ENCODE data around the gene S100A4. TPM values are rescaled to one million over a fixed set of nuclear protein-coding genes. Genes with fewer than 3 reads are reported as not detected.

S100A4 gene
- total RNA-seq, 4 donors from 2014 or later = 40.8 to 138 (median 78.6) TPM

DNA sequence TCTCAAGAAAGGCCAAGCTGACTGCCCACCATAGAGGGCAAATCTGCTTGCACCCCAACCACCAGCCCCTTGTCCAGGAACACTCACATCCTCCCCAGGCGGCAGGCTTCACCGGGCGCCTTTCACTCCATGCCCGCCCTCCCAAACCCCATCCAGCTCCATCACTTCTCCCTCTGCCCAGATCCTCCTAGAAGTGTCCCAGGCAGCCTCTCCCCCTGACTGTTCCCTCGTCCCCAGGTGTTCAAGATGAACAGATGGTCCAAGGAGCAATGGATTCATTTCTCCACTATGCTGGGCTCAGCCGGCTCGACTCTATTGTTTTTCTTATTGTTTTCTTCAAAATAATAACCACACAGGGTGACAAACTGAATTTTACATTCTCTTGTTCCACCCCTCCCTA is 31.9 kb downstream of the S100A4 start:
- intact Hi-C loops (cut with DNase I; ENCODE audit: low total_unique reads) (loop anchor here (5.0 kb wide), 1 partner anchor 54 kb away; the partner anchor contains the start of gene S100A2), in situ Hi-C loops (cut with MboI; ENCODE audit: low pct_ligation_motif_present in 1 of 4, low pct_unique_long_range_greater_than_20kb in 1 of 4, low sequenced_read_pairs in 3 of 4) (loop anchor here in 3 of 4 donors (5.0 to 25.0 kb wide), 3 partner anchors 54 to 474 kb away; partner anchors contain the start of genes JTB (in 3 of the 3), RAB13 (in 3 of the 3), RPS27 (in 3 of the 3) and S100A2 (in 2 of the 3))
- DNase-seq = no peak
- TF ChIP-seq EP300 (IDR thresholded peaks at IDR 0.05; ENCODE audit: low read depth) (no peak), POLR2A (IDR thresholded peaks at IDR 0.05) (no peak), POLR2AphosphoS5 (IDR thresholded peaks at IDR 0.05) (no peak)
- TF ChIP-seq, protein P1, sequence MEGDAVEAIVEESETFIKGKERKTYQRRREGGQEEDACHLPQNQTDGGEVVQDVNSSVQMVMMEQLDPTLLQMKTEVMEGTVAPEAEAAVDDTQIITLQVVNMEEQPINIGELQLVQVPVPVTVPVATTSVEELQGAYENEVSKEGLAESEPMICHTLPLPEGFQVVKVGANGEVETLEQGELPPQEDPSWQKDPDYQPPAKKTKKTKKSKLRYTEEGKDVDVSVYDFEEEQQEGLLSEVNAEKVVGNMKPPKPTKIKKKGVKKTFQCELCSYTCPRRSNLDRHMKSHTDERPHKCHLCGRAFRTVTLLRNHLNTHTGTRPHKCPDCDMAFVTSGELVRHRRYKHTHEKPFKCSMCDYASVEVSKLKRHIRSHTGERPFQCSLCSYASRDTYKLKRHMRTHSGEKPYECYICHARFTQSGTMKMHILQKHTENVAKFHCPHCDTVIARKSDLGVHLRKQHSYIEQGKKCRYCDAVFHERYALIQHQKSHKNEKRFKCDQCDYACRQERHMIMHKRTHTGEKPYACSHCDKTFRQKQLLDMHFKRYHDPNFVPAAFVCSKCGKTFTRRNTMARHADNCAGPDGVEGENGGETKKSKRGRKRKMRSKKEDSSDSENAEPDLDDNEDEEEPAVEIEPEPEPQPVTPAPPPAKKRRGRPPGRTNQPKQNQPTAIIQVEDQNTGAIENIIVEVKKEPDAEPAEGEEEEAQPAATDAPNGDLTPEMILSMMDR (IDR thresholded peaks at IDR 0.05) = no peak
- Histone ChIP-seq H3K9me3 (no peaks in the 10 kb centered on the region), H3K4me3 (no peak overlapping the region), H3K4me1 (peaks cover 10 to 42% (median 18%) of the 10 kb centered on the region in 4 donors), H3K27ac (no peak overlapping the region), H3K36me3 (no peaks in the 10 kb centered on the region), H3K27me3 (no peaks in the 10 kb centered on the region)
- WGBS, 2 donors (ENCODE audit: low coverage in 1 of 2) = 89 to 90% methylated on average over 6 to 7 of the region's 7 CpGs

DNA sequence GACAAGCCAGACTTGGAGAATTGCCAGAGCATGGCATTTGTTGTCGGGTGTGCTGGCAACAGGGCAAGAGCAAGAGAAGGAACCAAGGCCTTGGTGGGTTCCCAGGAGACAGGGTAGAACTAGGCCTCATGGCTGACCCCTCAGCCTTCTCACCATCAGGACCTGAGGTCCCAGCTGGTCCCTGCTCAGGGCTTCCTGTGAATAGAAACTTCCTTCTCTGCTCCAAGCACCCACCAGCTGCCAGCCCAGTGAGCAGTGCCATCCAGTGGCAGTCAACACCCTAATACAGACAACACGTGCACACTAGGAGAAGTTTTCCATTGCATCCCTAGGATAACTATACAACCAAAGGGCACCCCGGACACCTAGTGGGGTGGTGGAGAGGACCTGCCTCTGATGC is 32.6 kb downstream of the S100A4 start:
- Histone ChIP-seq H3K36me3 (no peaks in the 10 kb centered on the region), H3K27ac (peak overlapping the region in 1 of 4 donors; percentile 19), H3K4me3 (no peak overlapping the region), H3K9me3 (no peaks in the 10 kb centered on the region), H3K27me3 (no peaks in the 10 kb centered on the region), H3K4me1 (peaks cover 10 to 43% (median 18%) of the 10 kb centered on the region in 4 donors)
- intact Hi-C loops (cut with DNase I; ENCODE audit: low total_unique reads) = loop anchor here (5.0 kb wide), 1 partner anchor 54 kb away; the partner anchor contains the start of gene S100A2
- no peak for DNase-seq
- WGBS, 2 donors (ENCODE audit: low coverage in 1 of 2) = 56% methylated on average over 3 of the region's 3 CpGs; no CpG with 5 or more reads in 1 of the 2 donors
- in situ Hi-C loops (cut with MboI; ENCODE audit: low pct_ligation_motif_present in 1 of 4, low pct_unique_long_range_greater_than_20kb in 1 of 4, low sequenced_read_pairs in 3 of 4) = loop anchor here in 3 of 4 donors (5.0 to 25.0 kb wide), 3 partner anchors 54 to 474 kb away; partner anchors contain the start of genes JTB (in 3 of the 3), RAB13 (in 3 of the 3), RPS27 (in 3 of the 3) and S100A2 (in 2 of the 3)
- TF ChIP-seq EP300 (IDR thresholded peaks at IDR 0.05; ENCODE audit: low read depth) (no peak), POLR2A (IDR thresholded peaks at IDR 0.05) (no peak), POLR2AphosphoS5 (IDR thresholded peaks at IDR 0.05) (no peak)
- TF ChIP-seq, protein P1 (IDR thresholded peaks at IDR 0.05) = no peak

DNA sequence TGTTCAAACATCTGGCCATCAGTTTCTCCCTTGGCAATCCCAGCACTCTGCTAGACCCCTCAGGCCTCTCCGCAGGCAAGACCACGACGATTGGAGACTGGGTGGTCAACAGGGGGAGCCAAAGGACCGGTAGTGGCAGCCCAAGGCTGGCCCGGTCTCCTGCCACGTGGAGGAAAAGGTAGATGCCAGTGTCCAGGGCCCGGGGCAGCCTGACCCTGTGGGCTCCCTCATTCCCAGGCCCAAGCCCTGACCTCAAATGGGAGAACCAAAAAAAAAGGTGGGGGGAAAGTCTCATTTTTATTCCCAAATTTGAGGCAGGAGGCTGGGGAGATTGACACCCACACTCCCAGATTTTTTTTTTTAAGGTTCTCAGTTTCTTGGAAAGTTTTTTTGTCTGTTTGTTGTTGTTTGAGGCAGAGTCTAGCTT is 34.6 kb downstream of the S100A4 start:
- WGBS, 2 donors (ENCODE audit: low coverage in 1 of 2) = 0% methylated on average over 7 of the region's 7 CpGs; no CpG with 5 or more reads in 1 of the 2 donors
- in situ Hi-C loops (cut with MboI; ENCODE audit: low pct_ligation_motif_present in 1 of 4, low pct_unique_long_range_greater_than_20kb in 1 of 4, low sequenced_read_pairs in 3 of 4) = loop anchor here in 3 of 4 donors (5.0 to 25.0 kb wide), 3 partner anchors 56 to 476 kb away; partner anchors contain the start of genes JTB (in 3 of the 3), RAB13 (in 3 of the 3), RPS27 (in 3 of the 3) and S100A2 (in 2 of the 3)
- intact Hi-C loops (cut with DNase I; ENCODE audit: low total_unique reads) = loop anchor here (5.0 kb wide), 1 partner anchor 56 kb away; the partner anchor contains the start of gene S100A2
- no peaks in the 10 kb centered on the region for H3K9me3 ChIP-seq
- peak; percentile 89 for DNase-seq
- H3K27ac ChIP-seq = peak overlapping the region in 1 of 4 donors; percentile 8
- H3K4me3 ChIP-seq = no peak overlapping the region
- TF ChIP-seq, protein P1 (IDR thresholded peaks at IDR 0.05) = peak; percentile 85 to 95 (median 91)
- no peak for TF ChIP-seq POLR2A (IDR thresholded peaks at IDR 0.05)
- TF ChIP-seq EP300 (IDR thresholded peaks at IDR 0.05; ENCODE audit: low read depth) = no peak
- no peak for TF ChIP-seq POLR2AphosphoS5 (IDR thresholded peaks at IDR 0.05)
- H3K4me1 ChIP-seq = peaks cover 10 to 43% (median 13%) of the 10 kb centered on the region in 4 donors
- no peaks in the 10 kb centered on the region for H3K27me3 ChIP-seq
- no peaks in the 10 kb centered on the region for H3K36me3 ChIP-seq

DNA sequence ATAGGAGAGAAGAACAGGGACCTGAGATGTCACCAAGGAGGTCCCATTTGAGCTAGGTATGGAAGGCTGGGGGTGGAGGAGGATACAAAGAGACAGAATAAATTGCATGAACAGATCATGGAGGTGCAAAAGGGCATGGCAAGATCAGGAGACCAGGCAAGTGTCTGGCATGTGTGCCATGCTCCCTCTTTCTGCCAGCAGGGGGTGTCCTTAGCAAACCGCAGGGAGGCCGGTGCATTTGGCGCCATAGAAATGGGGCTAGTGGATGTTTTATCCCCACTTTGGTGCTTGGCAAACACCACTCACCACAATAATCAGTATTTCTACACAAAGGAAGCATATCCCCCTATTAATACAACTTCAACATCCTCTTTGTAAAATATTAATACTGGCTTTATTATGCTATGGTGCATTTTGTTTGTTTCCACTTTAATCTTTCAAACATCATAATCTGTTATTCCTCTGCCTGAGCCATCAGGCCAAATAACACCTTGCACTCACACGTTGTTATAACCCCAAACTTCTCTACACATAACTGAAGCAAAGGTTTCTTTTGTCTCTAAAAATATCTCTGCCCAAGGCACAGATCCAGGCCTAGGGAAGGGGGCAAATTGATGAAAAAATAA is 35.8 kb downstream of the S100A4 start:
- peak; percentile 77 for DNase-seq
- TF ChIP-seq, protein P1 (IDR thresholded peaks at IDR 0.05) = peak; percentile 60 to 82 (median 68)
- TF ChIP-seq EP300 (IDR thresholded peaks at IDR 0.05; ENCODE audit: low read depth) = no peak
- intact Hi-C loops (cut with DNase I; ENCODE audit: low total_unique reads) (loop anchor here (5.0 kb wide), 1 partner anchor 57 kb away; the partner anchor contains the start of gene S100A2), in situ Hi-C loops (cut with MboI; ENCODE audit: low pct_ligation_motif_present in 1 of 4, low pct_unique_long_range_greater_than_20kb in 1 of 4, low sequenced_read_pairs in 3 of 4) (loop anchor here in 3 of 4 donors (5.0 to 25.0 kb wide), 4 partner anchors 57 to 477 kb away; partner anchors contain the start of genes JTB (in 3 of the 3), RAB13 (in 3 of the 3), RPS27 (in 3 of the 3) and S100A2 (in 2 of the 3))
- Histone ChIP-seq H3K4me3 (no peak overlapping the region), H3K27ac (no peak overlapping the region), H3K4me1 (peaks cover 2 to 32% (median 10%) of the 10 kb centered on the region in 4 donors), H3K27me3 (no peaks in the 10 kb centered on the region), H3K36me3 (no peaks in the 10 kb centered on the region), H3K9me3 (no peaks in the 10 kb centered on the region)
- WGBS, 2 donors (ENCODE audit: low coverage in 1 of 2) = 40 to 56% methylated on average over 4 of the region's 4 CpGs

All from transverse colon (tissue), 4 donors.